AG09319 (cell line): ENCODE results near the gene SPIRE2.
"Not testable (repeated sequence)": the region's sequence is repeated elsewhere in the genome, so short reads cannot be mapped to it uniquely, and the experiment has no call there.

Source experiments
- DNase-seq: peaks from one replicate; pipeline ENCODE4 v3.0.0-alpha.2; 2010; ENCODE audit warnings: low read depth; ENCODE audit errors: extremely low read depth
- CTCF ChIP-seq: IDR thresholded peaks from 2 replicates; pipeline ENCODE4 v1.5.1; 2011; ENCODE audit warnings: low read depth, mild to moderate bottlenecking, inconsistent platforms, low read length, moderate library complexity

Gene SPIRE2

GRCh38 chr16:89913408-89914387 lies 85.4 kb downstream of the SPIRE2 start:
- no peak for TF ChIP-seq CTCF
- DNase-seq, result no peak

- not testable (repeated sequence) for DNase-seq
These were observed 86.5 kb downstream of the SPIRE2 start for GRCh38 chr16:89914642-89915285.

GRCh38 chr16:89915303-89916232 lies 87.3 kb downstream of the SPIRE2 start:
- TF ChIP-seq CTCF, result no peak
- no peak for DNase-seq

GRCh38 chr16:89917773-89918452 lies 89.6 kb downstream of the SPIRE2 start:
- peak; percentile 51 for DNase-seq
- TF ChIP-seq CTCF, result no peak

- DNase-seq, result no peak
- TF ChIP-seq CTCF, result peak; percentile 58
These were observed 90.4 kb downstream of the SPIRE2 start, which contains the start of gene MC1R for GRCh38 chr16:89918453-89919347. Gene MC1R, plus strand, starts transcription at chr16:89918862. Its CDS starts 397 bp downstream, at chr16:89919259.

- DNase-seq, result no peak
- TF ChIP-seq CTCF, result no peak
These were observed 91.5 kb downstream of the SPIRE2 start for GRCh38 chr16:89919535-89920406.
